Glomerular endothelial cell (primary cell): ENCODE measurements around the gene SEL1L. TPM values are rescaled to one million over a fixed set of nuclear protein-coding genes. Genes with fewer than 3 reads are reported as not detected.
"Not testable (repeated sequence)": the region's sequence is repeated elsewhere in the genome, so short reads cannot be mapped to it uniquely, and the experiment has no call there.

Source experiments
- DNase-seq: peaks from one replicate; pipeline ENCODE4 v3.0.0-alpha.2; 2011; ENCODE audit warnings: low read depth, low spot score; ENCODE audit errors: extremely low read depth
- total RNA-seq: library from RNA; depleted of rRNA; stranded (reverse); fragments of >200 nt; gene quantifications from 2 replicates; pipeline ENCODE4 v1.2.3, GENCODE V29; 2015

The SEL1L gene
- total RNA-seq, 1 donor from 2014 or later, result 65.8 TPM

GRCh38 chr14:81474685-81475324, 58.8 kb downstream of the SEL1L start:
- DNase-seq, result no peak

GRCh38 chr14:81474148-81474492, 59.5 kb downstream of the SEL1L start:
- no peak for DNase-seq

DNA sequence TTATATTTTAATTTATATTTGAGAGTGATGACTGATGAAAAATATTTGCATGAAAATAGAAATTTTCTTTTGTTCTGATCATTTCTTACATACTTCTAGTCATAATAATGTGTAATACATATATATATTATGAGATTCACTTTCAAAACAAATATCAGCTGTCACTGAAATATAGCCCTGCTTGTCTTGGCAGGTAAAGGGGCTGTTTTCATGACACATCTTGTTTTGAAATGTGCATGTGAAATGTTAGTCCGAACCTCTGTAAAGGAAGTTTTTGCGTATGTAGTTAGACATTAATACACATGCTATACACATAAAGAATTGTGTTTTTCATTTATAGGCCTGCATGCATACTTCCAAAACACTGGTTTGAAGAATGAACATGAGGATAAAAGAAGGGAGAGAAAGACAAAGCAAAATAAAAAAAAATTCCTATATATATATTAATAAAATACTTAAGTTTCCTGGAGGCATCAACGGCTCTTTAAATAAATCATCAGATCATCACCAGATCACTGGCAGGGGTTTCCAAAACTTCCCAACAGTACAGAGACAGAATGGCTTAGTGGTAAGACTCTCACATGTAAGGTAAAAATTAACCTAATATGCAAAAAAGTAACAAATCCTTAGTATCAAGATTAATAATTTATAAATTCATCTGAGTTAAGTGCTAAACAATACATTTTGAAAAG, 60.1 kb downstream of the SEL1L start:
- no peak for DNase-seq

DNA sequence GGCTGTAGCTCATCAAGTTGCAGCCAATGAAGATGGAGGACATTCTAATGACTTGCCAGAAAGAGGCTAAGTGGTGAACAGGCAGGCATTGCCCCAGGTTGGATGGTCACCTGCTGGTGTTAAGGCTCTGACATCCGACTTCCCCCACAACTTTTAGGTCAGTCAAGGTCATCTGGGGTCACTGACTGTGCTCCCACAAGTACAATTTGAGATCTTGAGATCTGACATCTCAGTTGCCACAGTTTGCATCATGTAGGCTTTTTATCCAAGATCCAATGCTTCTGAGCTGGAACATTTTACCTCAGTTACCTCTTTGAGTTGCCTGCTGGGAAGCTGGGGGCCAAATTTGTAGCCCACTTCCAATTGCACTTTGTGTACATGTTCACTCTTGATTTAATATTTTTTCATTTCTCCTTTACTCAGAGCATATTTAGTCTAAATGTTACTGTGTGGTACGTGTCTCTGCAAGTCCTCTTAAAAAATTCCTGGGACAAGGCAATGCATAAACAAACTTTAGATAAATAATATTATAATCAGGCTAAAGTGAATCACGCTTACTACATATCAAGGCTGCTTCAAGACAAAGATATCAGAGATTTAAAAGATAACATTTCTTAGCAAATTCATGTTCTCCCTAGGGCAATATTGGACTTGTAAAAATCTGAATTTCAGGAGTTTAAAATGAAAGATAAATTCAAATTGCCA, 61.4 kb downstream of the SEL1L start:
- DNase-seq, result no peak

DNA sequence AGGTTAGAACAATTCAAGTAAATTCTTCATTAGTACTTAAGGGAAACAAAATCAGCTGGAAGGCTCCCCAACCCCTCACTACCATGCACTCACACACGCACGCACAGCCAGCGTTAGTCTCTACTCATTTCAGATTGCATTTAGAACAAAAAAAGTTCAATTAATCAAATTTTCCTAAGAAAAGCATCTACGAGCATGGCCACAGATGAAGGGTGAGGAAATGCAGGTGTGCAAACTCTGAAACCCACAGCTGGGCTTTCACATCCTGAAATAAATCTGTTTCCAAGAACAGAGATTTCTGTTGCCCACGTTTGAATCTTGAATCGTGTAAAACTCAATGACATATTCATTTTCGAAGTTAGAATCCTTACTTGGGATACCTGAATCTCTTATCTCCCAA, 62.6 kb downstream of the SEL1L start:
- no peak for DNase-seq

GRCh38 chr14:81470557-81470826, 63.2 kb downstream of the SEL1L start:
- DNase-seq, result not testable (repeated sequence)

DNA sequence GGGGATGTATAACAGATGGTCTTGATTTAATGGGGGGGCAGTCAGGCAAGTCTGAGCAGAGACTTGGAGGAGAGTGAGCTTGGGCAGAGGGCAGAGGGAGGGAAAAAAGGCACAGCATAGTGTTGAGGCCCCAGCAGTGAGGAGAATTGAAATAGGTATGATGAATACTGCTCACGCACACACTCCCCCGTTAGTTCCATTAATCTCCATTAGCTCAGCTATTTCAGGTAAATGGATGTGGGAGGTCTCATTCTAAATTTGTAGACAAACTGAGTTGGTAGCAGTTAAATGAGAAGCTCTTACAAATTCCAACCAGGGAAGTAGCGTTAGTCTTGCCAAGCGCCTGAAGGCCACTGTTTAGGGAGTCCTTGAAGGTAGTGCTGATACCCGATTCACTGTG, 66.8 kb downstream of the SEL1L start:
- DNase-seq, result no peak

DNA sequence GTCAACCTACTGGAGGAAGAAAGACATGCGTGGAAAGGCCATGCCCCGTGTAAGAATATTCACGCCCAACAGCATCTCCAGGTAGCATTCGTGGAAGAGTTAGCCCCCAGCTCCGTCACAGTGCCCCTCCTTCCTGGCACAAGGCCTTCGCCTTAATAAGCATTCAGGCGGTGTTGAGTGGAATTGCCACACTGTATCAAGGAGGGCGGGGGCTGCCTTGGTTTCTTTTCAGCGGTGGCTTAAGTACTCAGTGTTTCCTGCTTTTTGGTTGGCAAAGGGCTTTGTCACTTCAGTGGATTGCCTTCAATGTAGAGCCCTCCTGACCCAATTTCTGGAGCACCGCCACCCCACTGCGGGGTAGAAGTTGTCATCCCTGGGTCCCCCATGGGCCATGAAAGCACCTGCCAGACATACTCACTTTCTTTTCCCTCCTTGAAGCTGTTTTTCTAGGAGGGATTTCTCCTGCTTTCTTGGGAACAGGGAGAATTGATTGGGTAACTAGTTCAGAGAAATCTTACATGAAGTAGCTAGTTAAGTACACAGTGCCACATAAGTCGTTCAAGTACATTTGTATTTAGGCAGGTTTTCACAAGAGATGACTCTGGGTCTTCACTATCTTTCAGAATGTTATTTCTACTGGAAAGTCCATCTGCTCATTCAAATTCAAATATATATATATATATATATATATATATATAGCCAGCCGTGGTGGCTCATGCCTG, 68.0 kb downstream of the SEL1L start:
- no peak for DNase-seq

DNA sequence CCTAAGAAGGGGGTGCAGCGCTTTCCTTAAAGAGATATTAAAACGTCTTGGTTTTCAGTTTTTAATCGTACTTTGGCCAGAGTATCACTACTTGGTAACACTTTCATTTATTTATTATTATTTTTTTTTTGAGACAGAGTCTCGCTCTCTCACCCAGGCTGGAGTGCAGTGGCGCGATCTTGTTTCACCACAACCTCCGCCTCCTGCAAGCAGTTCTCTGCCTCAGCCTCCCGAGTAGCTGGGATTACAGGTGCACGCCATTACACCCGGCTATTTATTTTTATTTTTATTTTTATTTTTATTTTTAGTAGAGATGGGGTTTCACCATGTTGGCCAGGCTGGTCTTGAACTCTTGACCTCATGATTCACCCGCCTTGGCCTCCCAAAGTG, 68.7 kb downstream of the SEL1L start:
- not testable (repeated sequence) for DNase-seq

DNA sequence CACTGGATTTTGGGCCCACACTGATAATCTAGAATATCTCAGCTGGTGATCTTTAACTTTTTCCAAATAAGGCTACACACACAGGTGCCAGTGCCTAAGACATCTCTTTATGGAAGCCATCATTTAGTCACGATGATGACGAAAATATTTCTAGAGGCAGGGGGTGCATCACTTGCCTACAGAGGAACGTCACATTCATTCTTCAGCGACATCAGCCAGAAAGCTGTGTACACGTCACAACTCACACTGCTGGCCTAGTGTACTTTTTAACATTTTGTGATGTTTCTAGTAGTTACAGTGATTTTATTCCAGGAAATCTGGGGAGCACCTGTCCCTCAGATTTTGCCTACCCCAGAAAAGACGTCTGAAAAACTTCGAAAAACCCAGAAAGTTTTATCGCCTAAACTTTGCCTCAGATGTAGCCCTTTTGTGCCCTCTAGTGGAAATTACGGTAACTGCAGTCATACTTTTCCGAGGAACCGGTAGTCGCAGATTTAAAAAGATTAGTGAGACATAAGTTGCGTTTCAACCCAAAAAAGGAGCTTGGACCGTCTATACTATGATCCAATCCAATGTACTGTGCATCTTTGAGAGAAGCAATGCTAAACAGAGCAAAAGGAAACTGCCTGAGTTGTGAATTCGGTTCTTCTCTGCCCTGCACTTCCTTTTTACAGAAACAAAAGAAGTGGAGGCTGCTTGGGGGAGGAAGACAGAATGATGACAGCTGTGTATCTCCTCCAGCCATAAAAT, 69.2 kb downstream of the SEL1L start:
- peak; percentile 48 for DNase-seq

GRCh38 chr14:81462356-81462755, 71.3 kb downstream of the SEL1L start:
- not testable (repeated sequence) for DNase-seq

- DNase-seq, result no peak
Observed at GRCh38 chr14:81459912-81460311, 73.7 kb downstream of the SEL1L start.

- no peak for DNase-seq
Observed at GRCh38 chr14:81458352-81458751, 75.3 kb downstream of the SEL1L start.

DNA sequence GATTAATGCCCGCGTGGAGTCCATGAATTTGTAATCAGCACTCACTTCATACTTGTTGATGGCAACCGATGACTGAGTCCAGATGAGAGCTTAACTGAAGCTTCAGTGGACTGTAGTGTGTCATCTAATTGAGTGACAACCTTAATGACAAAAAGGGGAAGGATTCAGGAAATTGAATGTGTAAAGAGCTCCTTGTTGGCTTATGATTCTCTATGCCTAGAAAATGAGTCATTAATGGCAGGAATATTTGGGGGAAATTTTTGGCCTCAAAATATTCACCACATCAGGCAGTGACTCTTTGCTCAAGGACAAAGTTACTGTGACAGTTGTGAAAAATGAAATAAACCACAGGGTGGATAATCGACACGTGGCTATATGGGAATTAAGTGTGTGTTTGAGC, 78.3 kb downstream of the SEL1L start:
- DNase-seq, result no peak

DNA sequence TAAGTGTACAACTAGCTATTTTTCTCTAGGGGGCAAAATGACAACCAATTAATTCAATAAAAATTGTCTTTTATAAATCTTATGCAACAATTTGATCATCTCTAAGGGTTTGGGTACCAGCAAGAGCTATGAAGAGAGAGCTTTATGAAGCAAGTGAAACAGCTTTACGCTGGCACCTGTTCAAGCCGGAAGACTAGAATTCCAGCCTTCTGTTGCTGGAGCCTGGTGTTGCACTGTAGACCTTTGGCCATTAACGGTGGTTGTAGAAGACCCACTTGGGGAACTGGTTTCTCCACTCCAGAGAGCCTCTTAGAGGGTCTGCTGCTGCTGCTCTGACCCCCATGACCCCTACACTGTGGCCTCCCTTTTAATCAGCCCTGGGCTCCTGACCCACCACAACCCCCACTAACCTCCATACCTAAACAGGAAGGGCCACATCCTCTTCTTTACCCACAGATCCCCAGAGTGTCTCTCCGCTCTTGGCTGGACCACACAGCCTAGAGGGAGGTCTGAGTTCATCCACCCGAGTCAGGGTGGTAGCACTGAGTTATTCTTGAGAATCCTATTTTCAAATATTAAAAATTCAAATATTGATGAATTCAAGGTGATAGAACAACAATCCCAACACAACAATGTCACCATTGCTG, 79.0 kb downstream of the SEL1L start:
- DNase-seq, result no peak

GRCh38 chr14:81453166-81453766, 80.4 kb downstream of the SEL1L start:
- DNase-seq, result no peak

DNA sequence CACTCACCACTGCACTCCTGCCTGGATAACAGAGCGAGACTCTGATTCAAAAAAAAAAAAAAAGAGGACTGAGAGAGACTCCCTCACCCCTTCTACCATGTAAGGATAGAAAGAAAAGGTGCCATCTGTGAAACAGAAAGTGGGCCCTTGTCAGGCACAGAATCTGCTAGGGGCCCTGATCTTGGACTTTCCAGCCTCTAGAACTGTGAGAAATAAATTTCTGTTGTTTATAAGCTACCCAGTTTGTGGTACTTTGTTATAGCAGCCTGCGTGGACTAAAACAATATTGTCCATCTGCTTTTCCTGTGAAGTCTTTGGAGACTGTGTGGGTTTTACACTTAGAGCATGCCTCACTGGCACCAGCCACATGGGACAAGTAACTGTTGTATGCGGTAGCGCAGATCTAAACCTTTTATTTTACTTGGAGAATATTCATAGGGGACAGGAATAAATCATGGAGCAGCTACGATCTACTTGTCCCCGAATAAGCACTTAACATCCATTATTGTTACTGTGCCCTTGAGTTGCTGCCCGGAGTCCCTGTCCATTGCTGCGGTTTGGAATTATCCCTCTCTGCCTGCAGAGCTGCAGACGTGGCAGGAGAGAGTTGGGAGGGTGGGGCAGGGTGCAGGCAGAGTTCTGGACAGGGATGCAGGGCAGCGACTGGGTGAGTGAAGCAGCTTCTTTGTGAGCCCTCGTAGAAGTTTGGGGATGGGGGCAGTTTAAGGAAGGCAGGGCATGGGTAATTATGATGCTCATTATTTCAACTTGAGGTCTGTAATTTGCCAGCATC, 81.1 kb downstream of the SEL1L start:
- no peak for DNase-seq

DNA sequence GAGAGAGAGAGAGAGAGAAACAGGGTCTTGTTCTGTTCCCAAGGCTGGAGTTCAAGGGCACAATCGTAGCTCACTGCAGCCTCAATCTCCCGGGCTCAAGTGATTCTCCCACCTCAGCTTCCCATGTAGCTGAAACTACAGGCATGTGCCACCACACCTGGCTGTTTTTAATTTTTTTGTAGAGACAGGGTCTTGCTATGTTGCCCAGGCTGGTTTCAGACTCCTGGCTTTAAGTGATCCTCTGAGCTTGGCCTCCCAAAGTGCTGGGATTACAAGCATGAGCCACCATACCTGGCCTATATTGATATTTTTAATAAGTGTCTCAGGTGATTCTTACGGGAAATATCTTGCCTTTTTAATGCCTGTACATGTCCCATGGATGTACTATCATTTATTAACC, 82.7 kb downstream of the SEL1L start:
- no peak for DNase-seq

GRCh38 chr14:81450100-81450531, 83.5 kb downstream of the SEL1L start:
- no peak for DNase-seq
